ENCODE measurements around the gene APBB2.

- no peak for TF ChIP-seq CTCF (conservative IDR thresholded peaks at IDR 0.05)
- TF ChIP-seq EZH2 (IDR thresholded peaks at IDR 0.05; ENCODE audit: low read depth) = no peak
These were observed 140.1 kb downstream of the APBB2 start for GRCh38 chr4:41074215-41074614.
